Neural crest cell (in vitro differentiated cells): ENCODE results near the gene HSPB7. TPM values are rescaled to one million over a fixed set of nuclear protein-coding genes. Genes with fewer than 3 reads are reported as not detected.

Experiments
- DNase-seq: peaks from one replicate; pipeline ENCODE4 v3.0.0; 2021; ENCODE audit warnings: low read depth, mixed read lengths, low spot score
- H3K27ac Mint-ChIP-seq: one replicate; pipeline ENCODE4 v1.8.0; 2021; ENCODE audit warnings: mild to moderate bottlenecking, mixed read lengths; ENCODE audit not compliant: unreplicated experiment
- H3K27me3 Mint-ChIP-seq: 2 replicates; pipeline ENCODE4 v1.8.0; 2021; ENCODE audit warnings: low read depth, mild to moderate bottlenecking, mixed read lengths
- H3K36me3 Mint-ChIP-seq: 2 replicates; pipeline ENCODE4 v1.8.0; 2021; ENCODE audit warnings: low read depth, mild to moderate bottlenecking, mixed read lengths
- H3K4me1 Mint-ChIP-seq: 2 replicates; pipeline ENCODE4 v1.8.0; 2021; ENCODE audit warnings: mixed read lengths
- H3K4me3 Mint-ChIP-seq: one replicate; pipeline ENCODE4 v1.8.0; 2021; ENCODE audit warnings: mild to moderate bottlenecking, mixed read lengths
- H3K9me3 Mint-ChIP-seq: 2 replicates; pipeline ENCODE4 v1.8.0; 2021; ENCODE audit warnings: mixed read lengths
- total RNA-seq: library from RNA; stranded (reverse); gene quantifications from 2 replicates; pipeline ENCODE4 v1.2.1, GENCODE V29; 2021
- TF ChIP-seq, protein P1 (sequence below): fragments of 200-600 bp; sonication (generic); conservative IDR thresholded peaks from 2 replicates; pipeline ENCODE4 v1.5.0; 2021; ENCODE audit warnings: antibody characterized with exemption, mild to moderate bottlenecking

Gene HSPB7
- total RNA-seq, 1 donor from 2014 or later = not detected

DNA sequence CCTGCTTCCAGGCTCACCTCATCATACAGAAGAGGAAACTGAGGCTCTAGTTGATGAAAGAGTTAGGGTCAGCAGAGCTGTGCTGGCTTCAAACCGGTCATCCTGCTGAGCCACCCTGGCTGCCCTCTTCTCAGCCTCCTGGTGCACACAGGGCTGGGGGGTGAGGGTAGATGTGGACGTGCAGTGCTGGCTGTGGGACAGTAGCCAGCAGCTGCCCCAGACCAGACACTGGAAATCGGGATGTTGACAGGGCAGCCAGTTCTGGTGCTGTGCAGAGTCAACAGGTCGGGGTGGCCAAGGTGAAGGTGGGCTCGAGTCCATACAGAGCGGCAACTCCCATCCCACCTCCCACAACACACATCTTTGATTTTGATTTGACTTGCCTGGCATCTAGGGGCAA lies 2.5 kb upstream of the HSPB7 start:
- Mint-ChIP-seq H3K27me3 (peaks cover 6% of the 10 kb centered on the region), H3K4me3 (no peak overlapping the region), H3K27ac (no peak overlapping the region), H3K9me3 (no peaks in the 10 kb centered on the region), H3K4me1 (peaks cover 13% of the 10 kb centered on the region), H3K36me3 (no peaks in the 10 kb centered on the region)
- no peak for DNase-seq
- TF ChIP-seq, protein P1, sequence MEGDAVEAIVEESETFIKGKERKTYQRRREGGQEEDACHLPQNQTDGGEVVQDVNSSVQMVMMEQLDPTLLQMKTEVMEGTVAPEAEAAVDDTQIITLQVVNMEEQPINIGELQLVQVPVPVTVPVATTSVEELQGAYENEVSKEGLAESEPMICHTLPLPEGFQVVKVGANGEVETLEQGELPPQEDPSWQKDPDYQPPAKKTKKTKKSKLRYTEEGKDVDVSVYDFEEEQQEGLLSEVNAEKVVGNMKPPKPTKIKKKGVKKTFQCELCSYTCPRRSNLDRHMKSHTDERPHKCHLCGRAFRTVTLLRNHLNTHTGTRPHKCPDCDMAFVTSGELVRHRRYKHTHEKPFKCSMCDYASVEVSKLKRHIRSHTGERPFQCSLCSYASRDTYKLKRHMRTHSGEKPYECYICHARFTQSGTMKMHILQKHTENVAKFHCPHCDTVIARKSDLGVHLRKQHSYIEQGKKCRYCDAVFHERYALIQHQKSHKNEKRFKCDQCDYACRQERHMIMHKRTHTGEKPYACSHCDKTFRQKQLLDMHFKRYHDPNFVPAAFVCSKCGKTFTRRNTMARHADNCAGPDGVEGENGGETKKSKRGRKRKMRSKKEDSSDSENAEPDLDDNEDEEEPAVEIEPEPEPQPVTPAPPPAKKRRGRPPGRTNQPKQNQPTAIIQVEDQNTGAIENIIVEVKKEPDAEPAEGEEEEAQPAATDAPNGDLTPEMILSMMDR = no peak

DNA sequence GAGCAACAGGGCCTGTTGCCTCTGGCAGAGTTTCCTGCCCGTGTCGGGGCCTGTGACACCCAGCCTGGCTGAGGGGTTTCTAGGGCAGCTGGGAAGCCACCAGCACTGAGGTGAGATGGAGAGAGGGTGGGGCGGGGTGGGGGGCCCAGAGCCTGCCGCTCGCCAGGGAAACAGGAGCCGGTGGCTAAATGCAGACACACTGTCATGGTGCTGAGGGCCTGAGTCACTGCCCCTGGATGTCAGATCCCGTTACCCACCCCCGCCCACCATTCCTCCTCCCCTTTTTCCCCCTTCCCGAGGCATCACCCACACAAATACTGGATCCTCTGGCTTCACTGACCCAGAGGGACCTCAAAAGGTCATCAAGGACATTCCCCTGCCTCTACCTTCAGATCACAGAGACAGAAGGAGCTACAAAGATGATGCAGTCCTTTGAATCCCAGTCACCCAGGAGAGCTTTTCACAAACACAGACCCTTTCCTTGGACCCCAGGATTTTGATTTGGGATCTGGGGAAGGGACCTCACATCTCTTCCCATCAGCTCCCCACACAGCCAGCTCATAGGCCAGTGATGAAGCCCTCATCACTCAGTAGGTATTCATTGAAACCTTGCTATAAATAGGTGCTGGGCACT lies 1.9 kb upstream of the HSPB7 start:
- Mint-ChIP-seq H3K4me3 (no peak overlapping the region), H3K4me1 (peaks cover 18% of the 10 kb centered on the region), H3K9me3 (no peaks in the 10 kb centered on the region), H3K27ac (no peak overlapping the region), H3K36me3 (no peaks in the 10 kb centered on the region), H3K27me3 (peaks cover 4% of the 10 kb centered on the region)
- TF ChIP-seq, protein P1 = no peak
- no peak for DNase-seq

GRCh38 chr1:16018749-16019643 lies 1.2 kb upstream of the HSPB7 start:
- Mint-ChIP-seq H3K4me1 (peaks cover 25% of the 10 kb centered on the region), H3K27ac (no peak overlapping the region), H3K27me3 (peaks cover 4% of the 10 kb centered on the region), H3K9me3 (no peaks in the 10 kb centered on the region), H3K4me3 (no peak overlapping the region), H3K36me3 (no peaks in the 10 kb centered on the region)
- DNase-seq = no peak
- TF ChIP-seq, protein P1 = no peak

- Mint-ChIP-seq H3K36me3 (no peaks in the 10 kb centered on the region), H3K27me3 (peaks cover 8% of the 10 kb centered on the region), H3K9me3 (no peaks in the 10 kb centered on the region), H3K27ac (no peak overlapping the region), H3K4me3 (no peak overlapping the region), H3K4me1 (peaks cover 26% of the 10 kb centered on the region)
- DNase-seq = no peak
- TF ChIP-seq, protein P1 = no peak
Observed at GRCh38 chr1:16018308-16018707, 465 bp upstream of the HSPB7 start.

DNA sequence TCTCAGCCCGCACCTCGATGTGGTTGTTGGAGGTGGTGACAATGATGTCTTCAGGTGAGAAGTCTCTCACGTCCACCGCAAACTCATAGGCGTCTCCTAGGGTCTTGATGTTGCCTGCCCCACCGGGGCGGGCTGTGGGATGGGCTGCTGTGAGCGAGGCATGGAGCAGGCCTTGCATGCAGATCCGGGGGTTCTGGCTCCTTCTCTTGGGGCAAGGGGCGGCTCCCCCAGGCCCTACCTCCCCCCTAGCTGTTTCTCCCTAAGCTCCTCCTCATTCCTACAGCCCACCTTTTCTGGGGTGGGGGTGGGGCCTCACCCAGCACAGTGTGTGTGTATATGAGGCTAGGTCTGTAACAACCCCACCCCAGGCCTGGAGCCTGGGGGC lies 775 bp downstream of the HSPB7 start:
- H3K27me3 Mint-ChIP-seq = peaks cover 11% of the 10 kb centered on the region
- no peak overlapping the region for H3K4me3 Mint-ChIP-seq
- no peaks in the 10 kb centered on the region for H3K36me3 Mint-ChIP-seq
- TF ChIP-seq, protein P1 = no peak
- no peaks in the 10 kb centered on the region for H3K9me3 Mint-ChIP-seq
- no peak for DNase-seq
- no peak overlapping the region for H3K27ac Mint-ChIP-seq
- peaks cover 29% of the 10 kb centered on the region for H3K4me1 Mint-ChIP-seq
